ENCODE results near the gene ABHD17C.

ABHD17C gene

DNA sequence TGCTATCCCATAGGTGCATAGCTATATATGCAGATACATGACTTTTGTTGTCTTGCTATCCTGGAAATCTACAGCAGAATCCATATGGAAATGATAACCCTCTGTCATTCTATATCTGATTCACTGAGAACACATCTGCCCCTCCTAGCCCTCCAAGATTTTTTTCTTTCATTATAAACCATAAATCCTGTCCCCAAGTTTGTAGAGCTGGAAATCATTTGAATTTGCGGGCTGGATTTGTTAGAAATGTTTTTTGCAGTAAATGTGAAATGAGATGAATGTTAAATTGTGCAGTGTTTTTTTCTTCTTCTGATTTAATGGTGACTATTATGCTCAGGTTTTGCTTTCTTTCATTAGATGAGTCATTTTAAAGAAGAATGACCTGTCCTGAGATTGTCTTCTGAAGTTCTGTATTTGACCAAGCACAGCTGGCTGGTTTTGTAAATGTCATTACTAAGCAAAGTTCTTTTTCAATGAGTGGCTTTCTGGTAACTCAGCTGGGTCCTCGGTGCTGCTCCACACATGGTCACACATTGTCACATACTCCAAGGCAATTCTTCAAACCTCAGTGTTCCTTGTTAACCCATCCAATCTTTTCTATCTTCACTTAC is 25.3 kb upstream of the ABHD17C start:
- Mint-ChIP-seq H3K4me1 (peaks cover 21% of the 10 kb centered on the region), H3K36me3 (ENCODE audit: low read depth) (no peaks in the 10 kb centered on the region), H3K9me3 (peaks cover 6% of the 10 kb centered on the region), H3K27me3 (ENCODE audit: low read depth) (peaks cover 6% of the 10 kb centered on the region), H3K27ac (no peak overlapping the region), H3K4me3 (no peak overlapping the region)
- TF ChIP-seq, protein P1, sequence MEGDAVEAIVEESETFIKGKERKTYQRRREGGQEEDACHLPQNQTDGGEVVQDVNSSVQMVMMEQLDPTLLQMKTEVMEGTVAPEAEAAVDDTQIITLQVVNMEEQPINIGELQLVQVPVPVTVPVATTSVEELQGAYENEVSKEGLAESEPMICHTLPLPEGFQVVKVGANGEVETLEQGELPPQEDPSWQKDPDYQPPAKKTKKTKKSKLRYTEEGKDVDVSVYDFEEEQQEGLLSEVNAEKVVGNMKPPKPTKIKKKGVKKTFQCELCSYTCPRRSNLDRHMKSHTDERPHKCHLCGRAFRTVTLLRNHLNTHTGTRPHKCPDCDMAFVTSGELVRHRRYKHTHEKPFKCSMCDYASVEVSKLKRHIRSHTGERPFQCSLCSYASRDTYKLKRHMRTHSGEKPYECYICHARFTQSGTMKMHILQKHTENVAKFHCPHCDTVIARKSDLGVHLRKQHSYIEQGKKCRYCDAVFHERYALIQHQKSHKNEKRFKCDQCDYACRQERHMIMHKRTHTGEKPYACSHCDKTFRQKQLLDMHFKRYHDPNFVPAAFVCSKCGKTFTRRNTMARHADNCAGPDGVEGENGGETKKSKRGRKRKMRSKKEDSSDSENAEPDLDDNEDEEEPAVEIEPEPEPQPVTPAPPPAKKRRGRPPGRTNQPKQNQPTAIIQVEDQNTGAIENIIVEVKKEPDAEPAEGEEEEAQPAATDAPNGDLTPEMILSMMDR (IDR thresholded peaks at IDR 0.05; ENCODE audit: unreplicated experiment in 3 of 3) = no peak

DNA sequence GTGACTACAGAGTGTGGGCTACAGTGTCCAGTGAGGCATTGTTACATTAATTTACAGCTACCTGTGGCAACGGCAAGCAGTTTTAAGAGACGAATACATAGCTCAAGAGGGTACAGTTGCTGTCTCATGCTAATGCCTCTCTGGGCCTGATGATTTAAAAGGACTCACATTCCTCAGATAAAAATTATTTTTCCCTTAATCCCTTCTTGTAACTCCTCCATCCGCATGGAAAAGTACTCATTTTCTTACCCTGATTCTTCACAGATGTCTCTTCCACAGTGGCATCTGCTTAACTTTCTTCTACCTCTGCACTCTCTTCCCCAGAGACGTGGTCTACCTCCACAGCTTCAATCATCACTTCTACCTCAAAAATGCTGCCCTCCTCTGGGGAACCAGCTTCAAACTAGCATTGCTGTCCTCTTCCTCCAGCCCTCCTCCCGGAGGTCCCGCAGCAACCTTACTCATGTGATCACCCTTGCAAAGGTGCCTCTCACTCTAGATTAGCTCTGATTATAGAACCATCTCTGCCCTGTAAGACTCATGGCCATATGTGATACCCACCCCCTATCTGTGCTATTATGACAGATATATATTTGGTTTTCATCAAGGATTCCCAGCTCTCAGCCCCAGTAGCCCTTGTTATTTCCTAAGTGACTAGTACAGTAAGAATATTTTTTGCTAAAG is 21.4 kb upstream of the ABHD17C start:
- Mint-ChIP-seq H3K9me3 (peaks cover 3% of the 10 kb centered on the region), H3K27ac (no peak overlapping the region), H3K27me3 (ENCODE audit: low read depth) (peaks cover 9% of the 10 kb centered on the region), H3K4me1 (peaks cover 15% of the 10 kb centered on the region), H3K4me3 (no peak overlapping the region), H3K36me3 (ENCODE audit: low read depth) (no peaks in the 10 kb centered on the region)
- TF ChIP-seq, protein P1 (IDR thresholded peaks at IDR 0.05; ENCODE audit: unreplicated experiment in 3 of 3) = no peak

DNA sequence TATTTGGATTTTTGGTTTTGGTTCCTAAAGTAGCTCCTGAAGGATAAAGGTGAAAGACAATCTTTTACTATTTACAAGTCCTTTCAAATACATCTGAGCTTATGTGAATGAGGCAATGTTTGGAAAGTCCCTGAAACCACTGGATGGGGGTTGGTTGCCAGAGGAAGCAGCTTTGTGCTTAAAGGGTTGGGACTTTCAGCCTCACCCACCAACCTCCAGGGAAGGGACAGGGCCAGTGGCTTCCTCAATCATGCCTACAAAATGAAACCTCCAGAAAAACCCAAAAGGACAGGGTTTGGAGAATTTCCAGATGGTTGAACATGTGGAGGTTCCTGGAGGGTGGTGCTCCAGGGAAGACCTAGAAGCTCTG is 20.9 kb upstream of the ABHD17C start:
- no peak overlapping the region for H3K27ac Mint-ChIP-seq
- TF ChIP-seq, protein P1 (IDR thresholded peaks at IDR 0.05; ENCODE audit: unreplicated experiment in 3 of 3) = no peak
- no peaks in the 10 kb centered on the region for H3K36me3 Mint-ChIP-seq (ENCODE audit: low read depth)
- H3K4me3 Mint-ChIP-seq = no peak overlapping the region
- peaks cover 4% of the 10 kb centered on the region for H3K27me3 Mint-ChIP-seq (ENCODE audit: low read depth)
- H3K4me1 Mint-ChIP-seq = peaks cover 12% of the 10 kb centered on the region
- H3K9me3 Mint-ChIP-seq = peaks cover 3% of the 10 kb centered on the region

DNA sequence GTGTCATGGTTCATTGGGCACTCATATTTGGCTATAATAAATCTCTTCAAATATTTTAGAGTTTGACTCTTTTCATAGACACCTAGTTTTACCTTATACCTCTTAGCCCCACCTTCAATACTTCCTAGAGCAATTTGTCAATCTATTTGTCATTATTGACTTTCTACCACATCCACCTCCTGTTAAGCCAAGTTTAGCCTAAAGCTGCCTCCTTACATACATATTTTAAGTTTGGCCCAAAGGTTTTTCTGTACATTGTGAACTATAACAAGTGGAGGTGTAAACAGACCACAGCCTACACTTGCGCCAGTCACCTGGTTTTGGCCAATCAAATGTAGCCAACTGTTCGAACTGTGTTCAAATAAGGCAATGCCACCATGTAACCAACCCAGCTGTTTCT is 18.1 kb upstream of the ABHD17C start:
- TF ChIP-seq, protein P1 (IDR thresholded peaks at IDR 0.05; ENCODE audit: unreplicated experiment in 3 of 3) = no peak
- H3K36me3 Mint-ChIP-seq (ENCODE audit: low read depth) = no peaks in the 10 kb centered on the region
- H3K27me3 Mint-ChIP-seq (ENCODE audit: low read depth) = peaks cover 3% of the 10 kb centered on the region
- peaks cover 4% of the 10 kb centered on the region for H3K4me1 Mint-ChIP-seq
- no peak overlapping the region for H3K4me3 Mint-ChIP-seq
- H3K9me3 Mint-ChIP-seq = peaks cover 3% of the 10 kb centered on the region
- no peak overlapping the region for H3K27ac Mint-ChIP-seq

DNA sequence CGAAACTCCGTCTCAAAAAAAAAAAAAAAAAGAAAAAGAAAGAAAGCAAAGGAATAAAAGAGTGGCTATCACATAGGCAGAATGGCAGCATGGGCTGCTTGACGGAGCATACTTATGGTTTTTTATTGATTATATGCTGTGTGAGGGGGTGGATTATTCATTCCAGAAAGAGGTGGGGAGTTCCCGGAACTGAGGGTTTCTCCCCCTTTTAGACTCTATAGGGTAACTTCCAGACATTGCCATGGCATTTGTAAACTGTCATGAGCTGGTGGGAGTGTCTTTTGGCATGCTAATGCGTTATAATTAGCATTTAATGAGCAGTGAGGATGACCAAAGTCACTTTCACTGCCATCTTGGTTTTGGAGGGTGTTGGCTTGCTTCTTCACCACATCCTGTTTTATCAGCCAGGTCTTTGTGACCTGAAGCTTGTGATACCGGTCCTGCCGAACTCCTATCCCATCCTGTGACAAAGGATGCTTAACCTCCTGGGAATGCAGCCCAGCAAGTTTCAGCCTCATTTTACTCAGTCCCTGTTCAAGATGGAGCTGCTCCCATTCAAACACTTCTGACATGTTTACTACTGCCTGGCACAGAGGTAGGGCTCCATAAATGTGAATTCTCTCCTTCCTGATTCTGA is 15.8 kb upstream of the ABHD17C start:
- no peaks in the 10 kb centered on the region for H3K9me3 Mint-ChIP-seq
- TF ChIP-seq, protein P1 (IDR thresholded peaks at IDR 0.05; ENCODE audit: unreplicated experiment in 3 of 3) = no peak
- no peaks in the 10 kb centered on the region for H3K36me3 Mint-ChIP-seq (ENCODE audit: low read depth)
- no peak overlapping the region for H3K4me3 Mint-ChIP-seq
- no peaks in the 10 kb centered on the region for H3K4me1 Mint-ChIP-seq
- peaks cover 3% of the 10 kb centered on the region for H3K27me3 Mint-ChIP-seq (ENCODE audit: low read depth)
- no peak overlapping the region for H3K27ac Mint-ChIP-seq

Data from nephron (organoid).